BJ (cell line): ENCODE data around the gene FSCN2. TPM values are rescaled to one million over a fixed set of nuclear protein-coding genes. Genes with fewer than 3 reads are reported as not detected.
A peak's percentile ranks its signal among the peaks of the same experiment; 100 is the strongest.

Experiments
- CTCF ChIA-PET: fragments of 350-600 bp; formaldehyde crosslinking; extraction: SDS; loops from one replicate; lab custom pipeline; 2021; ENCODE audit warnings: antibody characterized with exemption, inconsistent platforms; lab: Yijun Ruan, JAX
- POLR2A ChIA-PET: fragments of 300-600 bp; sonication (Branson Sonifier 250); formaldehyde crosslinking; extraction: SDS; loops from one replicate; lab custom pipeline; 2021; ENCODE audit warnings: antibody characterized with exemption; lab: Charles Lee
- DNase-seq: peaks from one replicate; pipeline ENCODE4 v3.0.0-alpha.2; 2011; ENCODE audit warnings: low read depth
- H3K27me3 ChIP-seq: 2 replicates; pipeline ENCODE4 v1.6.0; 2011; ENCODE audit warnings: low read length; ENCODE audit not compliant: control insufficient read depth, insufficient read depth
- H3K36me3 ChIP-seq: 2 replicates; pipeline ENCODE4 v1.5.1; 2011; ENCODE audit warnings: low read length; ENCODE audit not compliant: control insufficient read depth, insufficient read depth
- H3K4me3 ChIP-seq: 2 replicates; pipeline ENCODE4 v1.5.1; 2011; ENCODE audit warnings: low read depth, mild to moderate bottlenecking, control low read depth, low read length
- CTCF ChIP-seq: IDR thresholded peaks from 2 replicates; pipeline ENCODE4 v1.5.1; 2011; ENCODE audit warnings: low read depth, mild to moderate bottlenecking, control low read depth, inconsistent platforms, low read length, moderate library complexity; ENCODE audit not compliant: insufficient read depth
- polyA plus RNA-seq: library from polyadenylated mRNA; depleted of rRNA; stranded (reverse); fragments of >200 nt; gene quantifications from 2 replicates; pipeline ENCODE4 v1.2.3, GENCODE V29; 2011

The FSCN2 gene
- polyA plus RNA-seq, 1 experiment, result 1.3 TPM

DNA sequence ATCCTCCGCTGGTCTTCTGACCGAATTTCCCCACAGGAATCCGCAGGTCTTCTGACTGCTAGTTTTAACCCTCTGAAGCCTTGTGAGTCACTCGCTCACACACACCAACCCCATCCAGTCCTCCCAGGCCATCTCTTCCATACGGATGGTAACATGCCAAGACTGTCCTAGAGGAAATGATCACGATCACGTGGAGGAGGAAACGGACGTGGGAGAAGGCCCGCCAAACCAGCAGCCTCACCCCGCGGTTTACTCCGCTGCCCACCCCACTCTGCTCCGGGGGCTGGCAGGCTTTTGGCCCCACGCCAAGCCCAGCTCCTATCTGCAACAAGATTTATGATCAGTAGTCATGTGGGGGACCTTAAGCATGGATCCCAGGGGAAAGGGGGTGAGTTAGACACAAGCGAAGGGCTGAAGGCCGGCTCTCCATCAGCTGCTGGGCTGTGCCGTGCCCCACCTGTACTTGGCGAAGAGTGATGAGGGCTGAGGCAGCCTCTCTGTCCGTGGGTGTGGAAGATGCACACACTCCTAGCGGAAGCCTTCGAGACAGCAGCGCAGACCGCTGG lies 25.5 kb downstream of the FSCN2 start:
- peak; percentile 76 for DNase-seq
- TF ChIP-seq CTCF, result no peak
- Histone ChIP-seq H3K4me3 (peak overlapping the region; percentile 95), H3K36me3 (peaks cover 21% of the 10 kb centered on the region), H3K27me3 (no peaks in the 10 kb centered on the region)
- ChIA-PET CTCF (interaction anchor here (5.2 kb wide), 1 partner anchor 47 kb away, joined by 35 read pairs; no protein-coding TSS in a partner anchor), POLR2A (no interaction called here)

GRCh38 chr17:81556175-81556691 lies 28.1 kb downstream of the FSCN2 start:
- no peak for DNase-seq
- TF ChIP-seq CTCF, result no peak
- no peak overlapping the region for H3K4me3 ChIP-seq
- H3K36me3 ChIP-seq, result peaks cover 24% of the 10 kb centered on the region
- H3K27me3 ChIP-seq, result no peaks in the 10 kb centered on the region
- ChIA-PET POLR2A (interaction anchor here (0.6 to 0.9 kb wide), 3 partner anchors 11 to 39 kb away, joined by 3 to 6 read pairs (median 5); no protein-coding TSS in a partner anchor), CTCF (interaction anchor here (1.3 to 2.9 kb wide), 2 partner anchors 10 to 45 kb away, joined by 12 to 16 read pairs; no protein-coding TSS in a partner anchor)

DNA sequence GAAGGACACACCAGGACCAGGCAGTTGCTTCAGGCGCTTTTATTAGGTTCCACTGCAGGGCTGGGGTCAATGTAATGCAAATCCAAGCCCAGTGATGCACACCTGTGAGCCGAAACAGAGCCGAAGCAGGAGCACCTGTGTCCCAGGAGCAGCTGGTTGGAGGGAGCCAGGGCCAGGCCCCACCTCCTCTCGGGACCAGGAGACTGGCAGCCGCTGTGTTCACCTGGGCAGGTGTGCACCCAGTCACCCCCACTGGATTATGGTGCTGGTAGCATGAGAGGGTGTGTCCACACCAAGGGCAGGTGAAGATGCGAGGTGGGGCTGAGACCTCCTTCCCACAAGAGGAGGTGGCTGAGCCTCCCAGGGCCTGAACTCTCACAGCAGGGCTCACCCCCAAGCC lies 28.7 kb downstream of the FSCN2 start:
- Histone ChIP-seq H3K4me3 (no peak overlapping the region), H3K36me3 (peaks cover 24% of the 10 kb centered on the region), H3K27me3 (no peaks in the 10 kb centered on the region)
- no peak for TF ChIP-seq CTCF
- CTCF ChIA-PET, result interaction anchor here (2.9 kb wide), 1 partner anchor 44 kb away, joined by 16 read pairs; no protein-coding TSS in a partner anchor
- POLR2A ChIA-PET, result no interaction called here
- DNase-seq, result no peak

GRCh38 chr17:81557276-81558114 lies 29.3 kb downstream of the FSCN2 start:
- no peak for DNase-seq
- ChIA-PET CTCF (interaction anchor here (2.9 kb wide), 1 partner anchor 44 kb away, joined by 16 read pairs; no protein-coding TSS in a partner anchor), POLR2A (no interaction called here)
- TF ChIP-seq CTCF, result no peak
- Histone ChIP-seq H3K27me3 (no peaks in the 10 kb centered on the region), H3K36me3 (peaks cover 24% of the 10 kb centered on the region), H3K4me3 (no peak overlapping the region)

DNA sequence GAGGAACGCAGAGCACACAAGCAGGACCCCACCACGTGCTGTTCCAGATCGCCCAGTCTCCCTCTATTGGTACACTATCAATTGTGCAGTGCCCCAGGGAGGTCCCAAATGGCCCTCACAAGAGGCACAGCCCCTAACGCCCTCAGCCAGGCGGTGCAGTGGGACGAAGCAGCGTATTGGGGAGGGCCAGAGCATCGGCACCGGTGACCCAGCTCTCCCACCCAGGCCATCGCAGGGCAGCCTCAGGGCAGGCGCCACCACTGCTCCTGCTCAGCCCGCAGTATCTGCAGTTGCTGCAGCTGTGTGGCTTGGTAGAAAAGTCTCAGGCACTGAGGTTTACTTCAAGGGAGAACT lies 29.9 kb downstream of the FSCN2 start:
- no peaks in the 10 kb centered on the region for H3K27me3 ChIP-seq
- TF ChIP-seq CTCF, result no peak
- ChIA-PET POLR2A (no interaction called here), CTCF (interaction anchor here (2.9 kb wide), 1 partner anchor 43 kb away, joined by 16 read pairs; no protein-coding TSS in a partner anchor)
- no peak for DNase-seq
- peaks cover 24% of the 10 kb centered on the region for H3K36me3 ChIP-seq
- H3K4me3 ChIP-seq, result no peak overlapping the region
